HG02852 (cell line): ENCODE measurements around the gene RHBDL3.

Experiments
- ATAC-seq: cut with Tn5 transposase; IDR thresholded peaks from one replicate; pipeline ENCODE4 v1.9.1; 2021; ENCODE audit warnings: mild to moderate bottlenecking, moderate library complexity; ENCODE audit not compliant: unreplicated experiment

Gene RHBDL3

GRCh38 chr17:32266389-32267301, 1.0 kb downstream of the RHBDL3 start:
- no peak for ATAC-seq

GRCh38 chr17:32267690-32268205, 2.1 kb downstream of the RHBDL3 start:
- no peak for ATAC-seq

GRCh38 chr17:32268734-32269288, 3.2 kb downstream of the RHBDL3 start:
- no peak for ATAC-seq

GRCh38 chr17:32269377-32269776, 3.7 kb downstream of the RHBDL3 start:
- ATAC-seq, result no peak

GRCh38 chr17:32271844-32272243, 6.2 kb downstream of the RHBDL3 start:
- ATAC-seq, result no peak

- ATAC-seq, result no peak
Measured at GRCh38 chr17:32274101-32274500, 8.5 kb downstream of the RHBDL3 start.

- ATAC-seq, result no peak
Measured at GRCh38 chr17:32274643-32275042, 9.0 kb downstream of the RHBDL3 start.

- no peak for ATAC-seq
Measured at GRCh38 chr17:32275060-32276042, 9.7 kb downstream of the RHBDL3 start.

GRCh38 chr17:32276171-32276601, 10.6 kb downstream of the RHBDL3 start:
- ATAC-seq, result no peak

- ATAC-seq, result no peak
Measured at GRCh38 chr17:32277284-32277683, 11.7 kb downstream of the RHBDL3 start.

GRCh38 chr17:32278815-32279214, 13.2 kb downstream of the RHBDL3 start:
- no peak for ATAC-seq

- no peak for ATAC-seq
Measured at GRCh38 chr17:32279891-32280716, 14.5 kb downstream of the RHBDL3 start.

- no peak for ATAC-seq
Measured at GRCh38 chr17:32281011-32281451, 15.4 kb downstream of the RHBDL3 start.

GRCh38 chr17:32283745-32284201, 18.1 kb downstream of the RHBDL3 start:
- no peak for ATAC-seq

GRCh38 chr17:32285306-32285705, 19.7 kb downstream of the RHBDL3 start:
- no peak for ATAC-seq

GRCh38 chr17:32285746-32286517, 20.3 kb downstream of the RHBDL3 start:
- ATAC-seq, result no peak

GRCh38 chr17:32286518-32286900, 20.9 kb downstream of the RHBDL3 start:
- ATAC-seq, result no peak

- ATAC-seq, result no peak
Measured at GRCh38 chr17:32287804-32288511, 22.3 kb downstream of the RHBDL3 start.

- ATAC-seq, result no peak
Measured at GRCh38 chr17:32288615-32289014, 23.0 kb downstream of the RHBDL3 start.
